ENCODE results near the gene UBE2Z. TPM values are rescaled to one million over a fixed set of nuclear protein-coding genes. Genes with fewer than 3 reads are reported as not detected.

The UBE2Z gene
- total and polyA plus RNA-seq, 5 donors from 2014 or later = 59.2 to 98.3 (median 70.5) TPM

DNA sequence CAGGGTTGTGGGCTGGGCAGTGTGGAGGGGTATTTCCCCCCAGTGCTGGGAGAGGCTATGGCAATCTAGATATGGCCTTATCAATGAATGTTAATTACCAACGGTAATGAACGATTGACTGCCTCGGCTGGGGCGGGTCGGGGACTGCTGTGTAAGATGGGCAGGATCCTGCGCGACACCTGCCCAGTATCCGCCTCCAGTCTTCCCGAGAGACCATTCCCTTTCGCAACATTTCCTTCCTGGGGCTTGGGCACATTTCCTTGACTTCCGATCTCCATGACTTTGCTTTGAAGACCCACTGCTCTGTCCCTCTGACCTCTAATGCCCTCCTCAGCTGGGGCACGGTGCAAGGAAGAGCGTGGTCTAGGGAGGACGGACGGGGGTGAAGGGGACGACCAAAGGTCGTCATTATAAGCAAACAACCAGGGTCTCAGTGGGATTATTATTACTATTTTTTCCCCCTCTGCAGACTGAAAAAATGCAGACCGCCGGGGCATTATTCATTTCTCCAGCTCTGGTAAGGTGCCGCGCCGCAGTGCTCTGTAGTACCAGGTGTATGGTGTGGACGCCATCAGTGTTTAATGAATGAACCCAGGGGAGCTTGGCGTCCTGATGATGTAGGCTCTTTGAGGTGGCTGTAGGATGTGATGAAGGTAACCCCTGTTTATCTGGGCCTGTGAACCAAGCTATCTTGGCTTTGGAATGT lies 15.1 kb upstream of the UBE2Z start:
- Histone ChIP-seq H3K9me3 (ENCODE audit: control insufficient read depth in 2 of 2, low read length in 2 of 2) (no peaks in the 10 kb centered on the region), H3K4me3 (ENCODE audit: low read depth, low read length) (peak overlapping the region; percentile 78), H3K4me1 (ENCODE audit: control insufficient read depth, insufficient read depth, low read length, poor library complexity, severe bottlenecking) (peaks cover 15% of the 10 kb centered on the region), H3K27ac (ENCODE audit: insufficient read depth, low read length, poor library complexity, severe bottlenecking) (peak overlapping the region; percentile 90), H3K27me3 (ENCODE audit: control insufficient read depth, insufficient read depth, low read length) (no peaks in the 10 kb centered on the region), H3K36me3 (ENCODE audit: control insufficient read depth, insufficient read depth, low read length) (peaks cover 18% of the 10 kb centered on the region)
- ATAC-seq (ENCODE audit: low read depth in 2 of 2) = no peak
- Mint-ChIP-seq H3K27ac (peak overlapping the region; percentile 87 to 100 (median 97)), H3K4me1 (peaks cover 4 to 41% (median 16%) of the 10 kb centered on the region in 4 donors), H3K9me3 (peaks cover 0 to 2% (median 0%) of the 10 kb centered on the region in 7 donors), H3K4me3 (peak overlapping the region; percentile 87 to 94 (median 91)), H3K36me3 (peaks cover 16% of the 10 kb centered on the region), H3K27me3 (no peaks in the 10 kb centered on the region)
- peak in 1 of 3 donors; percentile 22 for DNase-seq

DNA sequence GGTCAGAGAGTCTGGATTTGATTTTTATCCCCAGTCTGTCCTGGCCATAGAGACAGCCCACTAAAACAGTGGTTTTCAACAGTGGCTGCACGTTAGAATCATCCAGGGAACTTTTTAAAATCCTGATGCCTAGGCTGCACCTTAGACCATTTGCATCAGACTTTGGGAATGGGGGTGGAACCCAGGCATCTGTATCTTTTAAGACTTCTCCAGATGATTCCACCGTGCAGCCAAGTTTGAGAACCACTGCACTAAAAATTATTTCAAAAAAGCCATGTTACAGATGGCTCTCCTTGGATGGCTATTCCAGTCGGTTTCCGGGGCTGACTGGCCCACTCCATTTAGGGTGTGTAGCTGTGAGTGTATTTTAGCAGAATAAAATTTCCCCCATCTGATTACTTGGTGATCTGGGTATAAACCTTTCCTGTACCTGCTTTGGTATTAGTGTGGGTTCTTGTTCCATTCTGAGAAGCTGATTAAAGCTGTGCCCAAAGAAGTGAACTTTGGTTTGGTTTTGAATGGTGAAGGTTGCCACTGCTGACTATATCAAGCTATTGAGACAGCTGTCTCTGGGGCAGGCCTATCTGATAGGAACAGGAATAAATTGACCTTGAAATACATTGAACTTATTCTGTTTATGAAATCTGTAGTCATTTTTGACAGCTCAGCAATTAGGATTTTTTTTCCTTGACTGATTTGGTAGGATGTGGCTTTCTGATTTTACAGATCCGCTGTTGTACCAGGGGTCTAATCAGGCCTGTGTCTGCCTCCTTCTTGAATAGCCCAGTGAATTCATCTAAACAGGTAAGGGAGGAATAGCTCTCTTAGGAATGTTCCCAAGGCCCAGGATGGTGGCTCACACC lies 14.3 kb upstream of the UBE2Z start:
- H3K36me3 ChIP-seq (ENCODE audit: control insufficient read depth, insufficient read depth, low read length) = peaks cover 18% of the 10 kb centered on the region
- H3K27ac ChIP-seq (ENCODE audit: insufficient read depth, low read length, poor library complexity, severe bottlenecking) = peak overlapping the region; percentile 90
- no peak for DNase-seq
- H3K27me3 ChIP-seq (ENCODE audit: control insufficient read depth, insufficient read depth, low read length) = no peaks in the 10 kb centered on the region
- peaks cover 15% of the 10 kb centered on the region for H3K4me1 ChIP-seq (ENCODE audit: control insufficient read depth, insufficient read depth, low read length, poor library complexity, severe bottlenecking)
- no peaks in the 10 kb centered on the region for H3K9me3 ChIP-seq (ENCODE audit: control insufficient read depth in 2 of 2, low read length in 2 of 2)
- Mint-ChIP-seq H3K9me3 (peaks cover 0 to 2% (median 0%) of the 10 kb centered on the region in 7 donors), H3K4me3 (peak overlapping the region; percentile 87 to 94 (median 91)), H3K27ac (peak overlapping the region; percentile 87 to 100 (median 97)), H3K4me1 (peaks cover 4 to 41% (median 16%) of the 10 kb centered on the region in 4 donors), H3K36me3 (peaks cover 18% of the 10 kb centered on the region), H3K27me3 (no peaks in the 10 kb centered on the region)
- H3K4me3 ChIP-seq (ENCODE audit: low read depth, low read length) = peak overlapping the region; percentile 78
- no peak for ATAC-seq (ENCODE audit: low read depth in 2 of 2)

DNA sequence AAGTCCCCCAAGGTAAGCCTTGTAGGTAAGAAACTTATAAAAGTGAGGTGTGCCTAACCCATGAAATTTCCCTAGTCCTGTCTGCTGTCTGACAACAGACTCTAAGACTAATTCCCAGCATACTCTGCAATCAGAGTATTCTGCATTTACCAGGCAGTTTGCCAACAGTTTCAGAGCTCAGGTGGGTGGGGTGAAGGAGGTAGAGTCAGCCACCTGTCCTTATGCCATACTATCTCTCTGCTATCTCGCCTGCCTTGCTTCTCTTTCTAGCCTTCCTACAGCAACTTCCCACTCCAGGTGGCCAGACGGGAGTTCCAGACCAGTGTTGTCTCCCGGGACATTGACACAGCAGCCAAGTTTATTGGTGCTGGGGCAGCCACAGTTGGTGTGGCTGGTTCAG lies 13.3 kb upstream of the UBE2Z start:
- H3K4me1 Mint-ChIP-seq = peaks cover 4 to 41% (median 16%) of the 10 kb centered on the region in 4 donors
- no peaks in the 10 kb centered on the region for H3K27me3 ChIP-seq (ENCODE audit: control insufficient read depth, insufficient read depth, low read length)
- no peak overlapping the region for H3K4me3 ChIP-seq (ENCODE audit: low read depth, low read length)
- DNase-seq = no peak
- no peaks in the 10 kb centered on the region for H3K9me3 ChIP-seq (ENCODE audit: control insufficient read depth in 2 of 2, low read length in 2 of 2)
- H3K27ac ChIP-seq (ENCODE audit: insufficient read depth, low read length, poor library complexity, severe bottlenecking) = no peak overlapping the region
- peaks cover 18% of the 10 kb centered on the region for H3K36me3 Mint-ChIP-seq
- no peak for ATAC-seq (ENCODE audit: low read depth in 2 of 2)
- peaks cover 0 to 2% (median 0%) of the 10 kb centered on the region in 7 donors for H3K9me3 Mint-ChIP-seq
- H3K4me3 Mint-ChIP-seq = no peak overlapping the region
- H3K36me3 ChIP-seq (ENCODE audit: control insufficient read depth, insufficient read depth, low read length) = peaks cover 18% of the 10 kb centered on the region
- no peak overlapping the region for H3K27ac Mint-ChIP-seq
- H3K4me1 ChIP-seq (ENCODE audit: control insufficient read depth, insufficient read depth, low read length, poor library complexity, severe bottlenecking) = peaks cover 15% of the 10 kb centered on the region
- no peaks in the 10 kb centered on the region for H3K27me3 Mint-ChIP-seq

DNA sequence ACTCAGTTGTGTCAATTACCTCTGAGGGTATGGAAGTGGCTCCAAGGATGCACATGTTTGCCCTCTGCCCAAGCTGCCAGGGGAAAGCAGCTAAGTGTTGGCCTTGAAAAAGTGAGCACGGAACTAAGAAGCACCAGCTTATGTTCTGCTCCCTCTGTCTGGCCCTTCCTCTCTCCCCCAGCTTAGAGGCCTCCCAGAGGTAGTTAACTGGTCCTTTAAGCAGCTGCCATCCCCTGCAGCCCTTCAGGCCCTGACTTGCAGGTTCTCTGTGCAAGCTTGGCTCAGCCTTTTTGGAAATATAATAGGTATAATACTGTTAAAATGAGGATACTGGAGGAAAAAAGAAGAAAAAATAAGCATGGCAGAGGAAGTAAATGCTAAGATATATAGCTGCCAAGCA lies 7.0 kb upstream of the UBE2Z start:
- H3K36me3 ChIP-seq (ENCODE audit: control insufficient read depth, insufficient read depth, low read length) = peaks cover 8% of the 10 kb centered on the region
- no peaks in the 10 kb centered on the region for H3K27me3 Mint-ChIP-seq
- no peak overlapping the region for H3K27ac ChIP-seq (ENCODE audit: insufficient read depth, low read length, poor library complexity, severe bottlenecking)
- H3K4me3 ChIP-seq (ENCODE audit: low read depth, low read length) = no peak overlapping the region
- no peak for ATAC-seq (ENCODE audit: low read depth in 2 of 2)
- DNase-seq = no peak
- H3K4me1 ChIP-seq (ENCODE audit: control insufficient read depth, insufficient read depth, low read length, poor library complexity, severe bottlenecking) = no peaks in the 10 kb centered on the region
- H3K27ac Mint-ChIP-seq = no peak overlapping the region
- H3K4me1 Mint-ChIP-seq = no peaks in the 10 kb centered on the region
- H3K27me3 ChIP-seq (ENCODE audit: control insufficient read depth, insufficient read depth, low read length) = no peaks in the 10 kb centered on the region
- peaks cover 11% of the 10 kb centered on the region for H3K36me3 Mint-ChIP-seq
- H3K4me3 Mint-ChIP-seq = no peak overlapping the region
- no peaks in the 10 kb centered on the region for H3K9me3 Mint-ChIP-seq
- H3K9me3 ChIP-seq (ENCODE audit: control insufficient read depth in 2 of 2, low read length in 2 of 2) = no peaks in the 10 kb centered on the region

GRCh38 chr17:48903401-48903800 lies 4.8 kb upstream of the UBE2Z start:
- Mint-ChIP-seq H3K27me3 (no peaks in the 10 kb centered on the region), H3K27ac (no peak overlapping the region), H3K4me1 (peaks cover 0 to 13% (median 8%) of the 10 kb centered on the region in 4 donors), H3K9me3 (no peaks in the 10 kb centered on the region), H3K4me3 (peak overlapping the region in 1 of 4 donors; percentile 33), H3K36me3 (no peaks in the 10 kb centered on the region)
- H3K36me3 ChIP-seq (ENCODE audit: control insufficient read depth, insufficient read depth, low read length) = no peaks in the 10 kb centered on the region
- peaks cover 5% of the 10 kb centered on the region for H3K4me1 ChIP-seq (ENCODE audit: control insufficient read depth, insufficient read depth, low read length, poor library complexity, severe bottlenecking)
- ATAC-seq (ENCODE audit: low read depth in 2 of 2) = no peak
- no peaks in the 10 kb centered on the region for H3K27me3 ChIP-seq (ENCODE audit: control insufficient read depth, insufficient read depth, low read length)
- no peak overlapping the region for H3K27ac ChIP-seq (ENCODE audit: insufficient read depth, low read length, poor library complexity, severe bottlenecking)
- H3K9me3 ChIP-seq (ENCODE audit: control insufficient read depth in 2 of 2, low read length in 2 of 2) = no peaks in the 10 kb centered on the region
- DNase-seq = no peak
- H3K4me3 ChIP-seq (ENCODE audit: low read depth, low read length) = no peak overlapping the region

- Mint-ChIP-seq H3K4me3 (peak overlapping the region in 1 of 4 donors; percentile 76), H3K27ac (no peak overlapping the region), H3K36me3 (peaks cover 3% of the 10 kb centered on the region), H3K27me3 (no peaks in the 10 kb centered on the region), H3K9me3 (no peaks in the 10 kb centered on the region), H3K4me1 (peaks cover 0 to 18% (median 12%) of the 10 kb centered on the region in 4 donors)
- Histone ChIP-seq H3K4me1 (ENCODE audit: control insufficient read depth, insufficient read depth, low read length, poor library complexity, severe bottlenecking) (peaks cover 9% of the 10 kb centered on the region), H3K9me3 (ENCODE audit: control insufficient read depth in 2 of 2, low read length in 2 of 2) (no peaks in the 10 kb centered on the region), H3K27ac (ENCODE audit: insufficient read depth, low read length, poor library complexity, severe bottlenecking) (no peak overlapping the region), H3K27me3 (ENCODE audit: control insufficient read depth, insufficient read depth, low read length) (no peaks in the 10 kb centered on the region), H3K36me3 (ENCODE audit: control insufficient read depth, insufficient read depth, low read length) (no peaks in the 10 kb centered on the region), H3K4me3 (ENCODE audit: low read depth, low read length) (no peak overlapping the region)
- ATAC-seq (ENCODE audit: low read depth in 2 of 2) (no peak), DNase-seq (no peak)
Observed at GRCh38 chr17:48904428-48904827, 3.8 kb upstream of the UBE2Z start.

DNA sequence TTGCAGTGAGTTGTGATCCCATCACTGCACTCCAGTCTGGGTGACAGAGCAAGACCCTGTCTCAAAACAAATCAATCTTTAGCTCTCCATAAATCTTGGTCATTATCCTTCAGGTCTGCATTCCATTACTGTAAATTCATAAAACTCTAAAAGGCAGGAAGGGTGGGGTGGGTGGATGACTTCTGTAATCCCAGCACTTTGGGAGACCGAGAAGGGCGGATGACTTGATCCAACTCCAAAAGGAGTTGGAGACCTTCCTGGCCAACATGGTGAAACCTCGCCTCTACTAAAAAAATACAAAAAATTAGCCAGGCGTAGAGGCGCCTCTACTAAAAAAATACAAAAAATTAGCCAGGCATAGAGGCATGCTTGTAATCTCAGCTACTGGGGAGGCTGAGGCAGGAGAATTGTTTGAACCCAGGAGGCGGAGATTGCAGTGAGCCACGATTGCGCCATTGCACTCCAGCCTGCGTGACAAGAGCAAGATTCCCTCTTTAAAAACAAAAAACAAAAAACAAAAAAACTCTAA lies 2.2 kb upstream of the UBE2Z start:
- Mint-ChIP-seq H3K27ac (no peak overlapping the region), H3K36me3 (peaks cover 3% of the 10 kb centered on the region), H3K27me3 (no peaks in the 10 kb centered on the region), H3K4me3 (peak overlapping the region in 2 of 4 donors; percentile 15 to 86), H3K4me1 (peaks cover 5 to 34% (median 24%) of the 10 kb centered on the region in 4 donors), H3K9me3 (no peaks in the 10 kb centered on the region)
- H3K9me3 ChIP-seq (ENCODE audit: control insufficient read depth in 2 of 2, low read length in 2 of 2) = no peaks in the 10 kb centered on the region
- ATAC-seq (ENCODE audit: low read depth in 2 of 2) = no peak
- H3K4me3 ChIP-seq (ENCODE audit: low read depth, low read length) = no peak overlapping the region
- no peaks in the 10 kb centered on the region for H3K27me3 ChIP-seq (ENCODE audit: control insufficient read depth, insufficient read depth, low read length)
- H3K27ac ChIP-seq (ENCODE audit: insufficient read depth, low read length, poor library complexity, severe bottlenecking) = no peak overlapping the region
- peaks cover 25% of the 10 kb centered on the region for H3K4me1 ChIP-seq (ENCODE audit: control insufficient read depth, insufficient read depth, low read length, poor library complexity, severe bottlenecking)
- DNase-seq = no peak
- H3K36me3 ChIP-seq (ENCODE audit: control insufficient read depth, insufficient read depth, low read length) = peaks cover 8% of the 10 kb centered on the region

Measured in CD4-positive, CD25-positive, alpha-beta regulatory T cell (primary cell).